Measurements from ENCODE around the gene PRKAG1.

DNA sequence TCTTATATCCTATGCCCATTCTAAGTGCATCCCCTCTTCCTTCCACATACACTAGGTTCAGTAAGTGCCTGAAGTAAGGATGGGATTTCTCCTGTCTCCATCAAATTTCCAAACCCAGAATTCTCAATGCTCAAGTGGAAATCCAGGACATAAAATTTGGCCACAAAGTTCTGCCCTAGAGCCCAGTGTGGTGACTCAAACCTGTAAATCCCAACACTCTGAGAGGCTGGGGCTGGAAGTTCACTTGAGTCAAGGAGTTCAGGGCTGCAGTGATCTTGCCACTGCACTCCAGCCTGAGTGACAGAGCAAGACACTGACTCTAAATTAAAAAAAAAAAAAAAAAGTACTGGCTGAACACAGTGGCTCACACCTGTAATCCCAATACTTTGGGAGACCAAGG, 56.8 kb downstream of the PRKAG1 start:
- TF ChIP-seq, protein P1, sequence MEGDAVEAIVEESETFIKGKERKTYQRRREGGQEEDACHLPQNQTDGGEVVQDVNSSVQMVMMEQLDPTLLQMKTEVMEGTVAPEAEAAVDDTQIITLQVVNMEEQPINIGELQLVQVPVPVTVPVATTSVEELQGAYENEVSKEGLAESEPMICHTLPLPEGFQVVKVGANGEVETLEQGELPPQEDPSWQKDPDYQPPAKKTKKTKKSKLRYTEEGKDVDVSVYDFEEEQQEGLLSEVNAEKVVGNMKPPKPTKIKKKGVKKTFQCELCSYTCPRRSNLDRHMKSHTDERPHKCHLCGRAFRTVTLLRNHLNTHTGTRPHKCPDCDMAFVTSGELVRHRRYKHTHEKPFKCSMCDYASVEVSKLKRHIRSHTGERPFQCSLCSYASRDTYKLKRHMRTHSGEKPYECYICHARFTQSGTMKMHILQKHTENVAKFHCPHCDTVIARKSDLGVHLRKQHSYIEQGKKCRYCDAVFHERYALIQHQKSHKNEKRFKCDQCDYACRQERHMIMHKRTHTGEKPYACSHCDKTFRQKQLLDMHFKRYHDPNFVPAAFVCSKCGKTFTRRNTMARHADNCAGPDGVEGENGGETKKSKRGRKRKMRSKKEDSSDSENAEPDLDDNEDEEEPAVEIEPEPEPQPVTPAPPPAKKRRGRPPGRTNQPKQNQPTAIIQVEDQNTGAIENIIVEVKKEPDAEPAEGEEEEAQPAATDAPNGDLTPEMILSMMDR (conservative IDR thresholded peaks at IDR 0.05; ENCODE audit: low read length), result no peak
- no peak for TF ChIP-seq EZH2phosphoT487 (IDR thresholded peaks at IDR 0.05; ENCODE audit: borderline replicate concordance)

All from Loucy (cell line).